ENCODE results near the gene RNF115.
"Not testable (repeated sequence)": the region's sequence is repeated elsewhere in the genome, so short reads cannot be mapped to it uniquely, and the experiment has no call there.

DNA sequence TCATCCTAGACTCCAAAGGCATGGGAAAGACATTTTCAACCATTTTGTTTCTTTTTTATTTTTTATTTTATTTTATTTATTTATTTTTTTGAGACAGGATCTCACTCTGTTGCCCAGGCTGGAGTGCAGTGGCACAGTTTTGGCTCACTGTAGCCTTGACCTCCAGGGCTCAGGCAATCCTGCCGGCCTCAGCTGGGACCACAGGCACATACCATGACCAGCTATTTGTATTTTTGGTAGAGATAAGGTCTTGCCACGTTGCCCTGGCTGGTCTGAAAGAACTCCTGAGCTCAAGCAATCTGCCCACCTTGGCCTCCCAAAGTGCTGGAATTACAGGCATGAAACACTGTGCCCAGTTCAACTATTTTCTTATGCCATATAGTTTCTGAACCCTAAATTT, 32.0 kb downstream of the RNF115 start:
- TF ChIP-seq, protein P1, sequence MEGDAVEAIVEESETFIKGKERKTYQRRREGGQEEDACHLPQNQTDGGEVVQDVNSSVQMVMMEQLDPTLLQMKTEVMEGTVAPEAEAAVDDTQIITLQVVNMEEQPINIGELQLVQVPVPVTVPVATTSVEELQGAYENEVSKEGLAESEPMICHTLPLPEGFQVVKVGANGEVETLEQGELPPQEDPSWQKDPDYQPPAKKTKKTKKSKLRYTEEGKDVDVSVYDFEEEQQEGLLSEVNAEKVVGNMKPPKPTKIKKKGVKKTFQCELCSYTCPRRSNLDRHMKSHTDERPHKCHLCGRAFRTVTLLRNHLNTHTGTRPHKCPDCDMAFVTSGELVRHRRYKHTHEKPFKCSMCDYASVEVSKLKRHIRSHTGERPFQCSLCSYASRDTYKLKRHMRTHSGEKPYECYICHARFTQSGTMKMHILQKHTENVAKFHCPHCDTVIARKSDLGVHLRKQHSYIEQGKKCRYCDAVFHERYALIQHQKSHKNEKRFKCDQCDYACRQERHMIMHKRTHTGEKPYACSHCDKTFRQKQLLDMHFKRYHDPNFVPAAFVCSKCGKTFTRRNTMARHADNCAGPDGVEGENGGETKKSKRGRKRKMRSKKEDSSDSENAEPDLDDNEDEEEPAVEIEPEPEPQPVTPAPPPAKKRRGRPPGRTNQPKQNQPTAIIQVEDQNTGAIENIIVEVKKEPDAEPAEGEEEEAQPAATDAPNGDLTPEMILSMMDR (IDR thresholded peaks at IDR 0.05) = not testable (repeated sequence)
- TF ChIP-seq JUND (IDR thresholded peaks at IDR 0.05); MXI1 (IDR thresholded peaks at IDR 0.05; ENCODE audit: low read depth, low read length); TCF12 (IDR thresholded peaks at IDR 0.05); FOXM1 (IDR thresholded peaks at IDR 0.05; ENCODE audit: low read depth); RAD21 (IDR thresholded peaks at IDR 0.05; ENCODE audit: low read length); SMC3 (IDR thresholded peaks at IDR 0.05; ENCODE audit: low read depth, low read length); MEF2A (IDR thresholded peaks at IDR 0.05; ENCODE audit: borderline replicate concordance, low read depth); POLR2AphosphoS5 (IDR thresholded peaks at IDR 0.05; ENCODE audit: low read depth, low read length); RFX5 (IDR thresholded peaks at IDR 0.05; ENCODE audit: low read length): not testable (repeated sequence)
- TF ChIP-seq, protein P2, sequence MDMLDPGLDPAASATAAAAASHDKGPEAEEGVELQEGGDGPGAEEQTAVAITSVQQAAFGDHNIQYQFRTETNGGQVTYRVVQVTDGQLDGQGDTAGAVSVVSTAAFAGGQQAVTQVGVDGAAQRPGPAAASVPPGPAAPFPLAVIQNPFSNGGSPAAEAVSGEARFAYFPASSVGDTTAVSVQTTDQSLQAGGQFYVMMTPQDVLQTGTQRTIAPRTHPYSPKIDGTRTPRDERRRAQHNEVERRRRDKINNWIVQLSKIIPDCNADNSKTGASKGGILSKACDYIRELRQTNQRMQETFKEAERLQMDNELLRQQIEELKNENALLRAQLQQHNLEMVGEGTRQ (IDR thresholded peaks at IDR 0.05; ENCODE audit: borderline replicate concordance, low read depth, low read length) = not testable (repeated sequence)
- TF ChIP-seq, protein P3, sequence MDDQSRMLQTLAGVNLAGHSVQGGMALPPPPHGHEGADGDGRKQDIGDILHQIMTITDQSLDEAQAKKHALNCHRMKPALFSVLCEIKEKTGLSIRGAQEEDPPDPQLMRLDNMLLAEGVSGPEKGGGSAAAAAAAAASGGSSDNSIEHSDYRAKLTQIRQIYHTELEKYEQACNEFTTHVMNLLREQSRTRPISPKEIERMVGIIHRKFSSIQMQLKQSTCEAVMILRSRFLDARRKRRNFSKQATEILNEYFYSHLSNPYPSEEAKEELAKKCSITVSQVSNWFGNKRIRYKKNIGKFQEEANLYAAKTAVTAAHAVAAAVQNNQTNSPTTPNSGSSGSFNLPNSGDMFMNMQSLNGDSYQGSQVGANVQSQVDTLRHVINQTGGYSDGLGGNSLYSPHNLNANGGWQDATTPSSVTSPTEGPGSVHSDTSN (IDR thresholded peaks at IDR 0.05) = not testable (repeated sequence)
